ENCODE measurements around the gene SAMD13.

GRCh38 chr1:84259376-84259775 lies 42.1 kb upstream of the SAMD13 start:
- TF ChIP-seq POLR2AphosphoS5 (IDR thresholded peaks at IDR 0.05; ENCODE audit: low read depth, low read length) (no peak), CTCF (IDR thresholded peaks at IDR 0.05; ENCODE audit: control extremely low read depth in 1 of 3, insufficient read depth in 1 of 3, low read depth in 1 of 3, low read length in 3 of 3) (no peak), CBX5 (IDR thresholded peaks at IDR 0.05; ENCODE audit: low read depth, low read length) (no peak), POLR2A (IDR thresholded peaks at IDR 0.05; ENCODE audit: control extremely low read depth in 1 of 2, low read depth in 2 of 2, low read length in 2 of 2) (no peak), ZNF274 (IDR thresholded peaks at IDR 0.05; ENCODE audit: borderline replicate concordance, extremely low read depth, low read length) (no peak), RXRA (IDR thresholded peaks at IDR 0.05; ENCODE audit: insufficient read depth, low read depth, low read length) (no peak), CREB1 (IDR thresholded peaks at IDR 0.05) (no peak), EP300 (IDR thresholded peaks at IDR 0.05; ENCODE audit: borderline replicate concordance in 1 of 2, low read depth in 2 of 2, low read length in 2 of 2) (no peak), BCL11A (IDR thresholded peaks at IDR 0.05; ENCODE audit: low read depth in 2 of 2, low read length in 2 of 2) (no peak), SIX5 (IDR thresholded peaks at IDR 0.05; ENCODE audit: low read depth, low read length) (no peak), JUND (IDR thresholded peaks at IDR 0.05; ENCODE audit: low read length) (no peak), PHF8 (conservative IDR thresholded peaks at IDR 0.05; ENCODE audit: low read depth, low read length) (no peak), NRF1 (IDR thresholded peaks at IDR 0.05; ENCODE audit: low read depth, low read length) (no peak)
